ENCODE measurements around the gene MFAP2.

Gene MFAP2

GRCh38 chr1:16978567-16979474 lies 1.6 kb downstream of the MFAP2 start:
- H3K27ac Mint-ChIP-seq: no peak overlapping the region
- no peaks in the 10 kb centered on the region for H3K9me3 Mint-ChIP-seq (ENCODE audit: low read depth)
- peaks cover 9% of the 10 kb centered on the region for H3K4me1 Mint-ChIP-seq (ENCODE audit: low read depth)
- H3K36me3 Mint-ChIP-seq: no peaks in the 10 kb centered on the region
- H3K4me3 Mint-ChIP-seq: no peak overlapping the region
- peaks cover 12% of the 10 kb centered on the region for H3K27me3 Mint-ChIP-seq

- peaks cover 10% of the 10 kb centered on the region for H3K27me3 Mint-ChIP-seq
- no peak overlapping the region for H3K27ac Mint-ChIP-seq
- H3K4me1 Mint-ChIP-seq (ENCODE audit: low read depth): peaks cover 9% of the 10 kb centered on the region
- H3K4me3 Mint-ChIP-seq: no peak overlapping the region
- no peaks in the 10 kb centered on the region for H3K36me3 Mint-ChIP-seq
- no peaks in the 10 kb centered on the region for H3K9me3 Mint-ChIP-seq (ENCODE audit: low read depth)
Measured at GRCh38 chr1:16978139-16978538, 2.3 kb downstream of the MFAP2 start.

GRCh38 chr1:16977377-16977776 lies 3.0 kb downstream of the MFAP2 start:
- H3K4me1 Mint-ChIP-seq (ENCODE audit: low read depth): peaks cover 9% of the 10 kb centered on the region

GRCh38 chr1:16976966-16977365 lies 3.5 kb downstream of the MFAP2 start:
- H3K36me3 Mint-ChIP-seq: no peaks in the 10 kb centered on the region

More at GRCh38 chr1:16977377-16977776, 3.0 kb downstream of the MFAP2 start:
- Mint-ChIP-seq H3K9me3 (ENCODE audit: low read depth) (no peaks in the 10 kb centered on the region), H3K27me3 (peaks cover 9% of the 10 kb centered on the region), H3K27ac (no peak overlapping the region), H3K4me3 (no peak overlapping the region), H3K36me3 (no peaks in the 10 kb centered on the region)

GRCh38 chr1:16975838-16976237 lies 4.6 kb downstream of the MFAP2 start:
- H3K9me3 Mint-ChIP-seq (ENCODE audit: low read depth): no peaks in the 10 kb centered on the region
- H3K36me3 Mint-ChIP-seq: no peaks in the 10 kb centered on the region
- H3K27ac Mint-ChIP-seq: no peak overlapping the region
- H3K4me1 Mint-ChIP-seq (ENCODE audit: low read depth): peaks cover 2% of the 10 kb centered on the region
- no peak overlapping the region for H3K4me3 Mint-ChIP-seq
- H3K27me3 Mint-ChIP-seq: peaks cover under 1% of the 10 kb centered on the region

More at GRCh38 chr1:16976966-16977365, 3.5 kb downstream of the MFAP2 start:
- H3K9me3 Mint-ChIP-seq (ENCODE audit: low read depth): no peaks in the 10 kb centered on the region
- H3K27me3 Mint-ChIP-seq: peaks cover 9% of the 10 kb centered on the region
- H3K4me3 Mint-ChIP-seq: no peak overlapping the region
- peaks cover 9% of the 10 kb centered on the region for H3K4me1 Mint-ChIP-seq (ENCODE audit: low read depth)
- H3K27ac Mint-ChIP-seq: no peak overlapping the region

DNA sequence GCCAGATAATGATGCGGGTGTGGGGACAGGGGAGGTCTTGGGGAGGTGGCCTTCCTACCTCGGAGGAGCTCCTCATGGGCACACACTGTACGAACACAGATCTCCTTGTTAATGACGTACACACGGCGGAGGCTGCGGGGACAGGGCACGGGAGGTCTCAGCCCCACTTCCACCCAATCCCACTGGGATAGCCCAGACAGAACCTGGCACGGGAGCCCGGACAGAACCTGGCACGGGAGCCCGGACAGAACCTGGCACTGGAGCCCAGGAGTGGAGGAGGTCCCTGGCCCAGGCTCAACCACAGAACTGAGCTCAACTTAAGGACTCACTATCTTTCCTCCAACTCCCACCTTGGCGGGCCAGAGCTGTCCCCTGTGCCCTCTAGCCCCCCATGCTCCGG lies 5.2 kb downstream of the MFAP2 start:
- Mint-ChIP-seq H3K27ac (no peak overlapping the region), H3K4me1 (ENCODE audit: low read depth) (no peaks in the 10 kb centered on the region), H3K36me3 (no peaks in the 10 kb centered on the region), H3K27me3 (no peaks in the 10 kb centered on the region), H3K4me3 (no peak overlapping the region), H3K9me3 (ENCODE audit: low read depth) (no peaks in the 10 kb centered on the region)

DNA sequence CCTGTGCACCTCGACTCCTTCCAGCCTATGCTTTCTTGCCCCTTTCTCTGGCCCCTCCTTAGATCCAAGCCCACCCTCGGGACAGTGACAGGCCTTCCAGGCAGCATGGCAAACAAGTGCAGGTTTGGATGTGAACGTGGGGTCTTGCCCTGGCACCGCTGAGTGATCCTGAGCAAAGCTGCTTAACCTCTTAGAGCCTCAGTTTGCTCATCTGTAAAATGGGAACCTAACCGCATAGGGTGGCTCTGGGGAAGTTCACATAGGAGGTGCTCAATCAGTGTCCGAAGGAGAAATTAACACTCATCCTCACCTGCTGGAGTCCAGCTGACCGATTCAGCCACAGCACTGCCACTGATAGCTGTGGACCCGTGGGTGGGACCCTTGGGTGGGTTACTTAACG lies 7.2 kb downstream of the MFAP2 start:
- no peaks in the 10 kb centered on the region for H3K4me1 Mint-ChIP-seq (ENCODE audit: low read depth)
- H3K36me3 Mint-ChIP-seq: no peaks in the 10 kb centered on the region
- no peak overlapping the region for H3K27ac Mint-ChIP-seq
- no peak overlapping the region for H3K4me3 Mint-ChIP-seq
- no peaks in the 10 kb centered on the region for H3K9me3 Mint-ChIP-seq (ENCODE audit: low read depth)
- no peaks in the 10 kb centered on the region for H3K27me3 Mint-ChIP-seq

DNA sequence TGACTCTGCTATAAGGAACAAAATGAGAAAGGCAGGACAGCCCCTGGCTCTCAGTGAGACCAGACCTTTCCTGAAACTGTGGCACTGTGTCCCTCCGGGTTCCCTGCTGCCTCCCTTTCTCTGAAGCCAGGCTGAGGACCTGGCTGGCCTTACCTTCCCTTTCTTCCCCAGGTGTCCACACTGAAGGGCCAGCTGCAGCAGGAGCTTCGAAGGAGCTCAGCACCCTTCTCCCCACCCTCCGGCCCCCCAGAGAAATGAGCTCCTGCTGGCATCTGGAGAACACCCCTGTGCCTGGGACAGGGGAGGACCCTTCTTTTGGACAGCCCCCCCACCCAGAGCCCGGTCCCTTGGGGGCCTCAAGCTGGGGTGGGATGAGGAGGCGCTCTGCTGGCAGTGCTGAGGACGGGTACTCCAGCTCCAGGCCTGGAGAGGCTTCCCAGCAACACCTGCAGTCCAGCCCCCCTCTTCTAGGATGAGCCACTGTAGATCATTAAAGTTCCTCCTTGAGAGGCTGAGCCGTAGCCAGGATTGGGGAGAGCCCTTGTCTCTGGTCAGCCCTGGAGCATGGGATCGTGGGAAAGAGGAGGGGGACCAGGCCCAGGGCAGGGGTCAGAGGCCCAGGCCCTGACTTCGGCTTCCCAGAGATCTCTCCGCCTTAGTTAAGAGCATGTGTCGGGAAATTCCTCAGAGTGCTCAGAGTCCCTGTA lies 8.1 kb downstream of the MFAP2 start:
- no peaks in the 10 kb centered on the region for H3K36me3 Mint-ChIP-seq
- H3K27me3 Mint-ChIP-seq: no peaks in the 10 kb centered on the region
- H3K27ac Mint-ChIP-seq: no peak overlapping the region
- no peaks in the 10 kb centered on the region for H3K4me1 Mint-ChIP-seq (ENCODE audit: low read depth)
- H3K9me3 Mint-ChIP-seq (ENCODE audit: low read depth): no peaks in the 10 kb centered on the region
- no peak overlapping the region for H3K4me3 Mint-ChIP-seq

- Mint-ChIP-seq H3K36me3 (no peaks in the 10 kb centered on the region), H3K9me3 (ENCODE audit: low read depth) (no peaks in the 10 kb centered on the region), H3K4me3 (no peak overlapping the region), H3K27ac (no peak overlapping the region), H3K4me1 (ENCODE audit: low read depth) (no peaks in the 10 kb centered on the region), H3K27me3 (no peaks in the 10 kb centered on the region)
Measured at GRCh38 chr1:16971341-16972188, 8.9 kb downstream of the MFAP2 start.

GRCh38 chr1:16970132-16970910 lies 10.1 kb downstream of the MFAP2 start:
- Mint-ChIP-seq H3K4me1 (ENCODE audit: low read depth) (no peaks in the 10 kb centered on the region), H3K36me3 (peaks cover 1% of the 10 kb centered on the region), H3K4me3 (no peak overlapping the region), H3K27ac (no peak overlapping the region), H3K9me3 (ENCODE audit: low read depth) (no peaks in the 10 kb centered on the region), H3K27me3 (no peaks in the 10 kb centered on the region)

GRCh38 chr1:16969651-16970050 lies 10.8 kb downstream of the MFAP2 start:
- peaks cover 3% of the 10 kb centered on the region for H3K36me3 Mint-ChIP-seq
- H3K4me3 Mint-ChIP-seq: no peak overlapping the region
- H3K4me1 Mint-ChIP-seq (ENCODE audit: low read depth): no peaks in the 10 kb centered on the region
- H3K9me3 Mint-ChIP-seq (ENCODE audit: low read depth): no peaks in the 10 kb centered on the region
- H3K27ac Mint-ChIP-seq: no peak overlapping the region
- H3K27me3 Mint-ChIP-seq: no peaks in the 10 kb centered on the region

GRCh38 chr1:16969057-16969611 lies 11.3 kb downstream of the MFAP2 start:
- Mint-ChIP-seq H3K36me3 (peaks cover 3% of the 10 kb centered on the region), H3K9me3 (ENCODE audit: low read depth) (no peaks in the 10 kb centered on the region), H3K4me1 (ENCODE audit: low read depth) (no peaks in the 10 kb centered on the region)

GRCh38 chr1:16968372-16968771 lies 12.0 kb downstream of the MFAP2 start:
- no peak overlapping the region for H3K4me3 Mint-ChIP-seq
- H3K4me1 Mint-ChIP-seq (ENCODE audit: low read depth): no peaks in the 10 kb centered on the region
- no peak overlapping the region for H3K27ac Mint-ChIP-seq
- no peaks in the 10 kb centered on the region for H3K27me3 Mint-ChIP-seq
- H3K9me3 Mint-ChIP-seq (ENCODE audit: low read depth): no peaks in the 10 kb centered on the region
- H3K36me3 Mint-ChIP-seq: peaks cover 3% of the 10 kb centered on the region

More at GRCh38 chr1:16969057-16969611, 11.3 kb downstream of the MFAP2 start:
- no peaks in the 10 kb centered on the region for H3K27me3 Mint-ChIP-seq
- H3K4me3 Mint-ChIP-seq: no peak overlapping the region
- no peak overlapping the region for H3K27ac Mint-ChIP-seq

- Mint-ChIP-seq H3K36me3 (peaks cover 3% of the 10 kb centered on the region), H3K4me3 (no peak overlapping the region), H3K27me3 (no peaks in the 10 kb centered on the region), H3K9me3 (ENCODE audit: low read depth) (no peaks in the 10 kb centered on the region), H3K4me1 (ENCODE audit: low read depth) (no peaks in the 10 kb centered on the region), H3K27ac (no peak overlapping the region)
Measured at GRCh38 chr1:16967962-16968361, 12.5 kb downstream of the MFAP2 start.
